HFFc6 (cell line): ENCODE results near the gene ANKS1A. TPM values are rescaled to one million over a fixed set of nuclear protein-coding genes. Genes with fewer than 3 reads are reported as not detected.

Source experiments
- DNase-seq: peaks from one replicate; pipeline ENCODE4 v3.0.0-alpha.2; 2018
- H3K27ac Mint-ChIP-seq: 2 replicates; pipeline ENCODE4 v1.8.0; 2020; ENCODE audit warnings: mild to moderate bottlenecking, mixed read lengths
- H3K27me3 Mint-ChIP-seq: 2 replicates; pipeline ENCODE4 v1.8.0; 2021; ENCODE audit warnings: mild to moderate bottlenecking, moderate library complexity, mixed read lengths; ENCODE audit not compliant: insufficient read depth
- H3K36me3 Mint-ChIP-seq: 2 replicates; pipeline ENCODE4 v1.8.0; 2021; ENCODE audit warnings: low read depth, mixed read lengths
- H3K4me1 Mint-ChIP-seq: 2 replicates; pipeline ENCODE4 v1.8.0; 2020; ENCODE audit warnings: low read depth, mixed read lengths
- H3K4me3 Mint-ChIP-seq: 2 replicates; pipeline ENCODE4 v1.8.0; 2020; ENCODE audit warnings: mild to moderate bottlenecking, moderate library complexity, mixed read lengths
- H3K9me3 Mint-ChIP-seq: 2 replicates; pipeline ENCODE4 v1.8.0; 2020; ENCODE audit warnings: mild to moderate bottlenecking, mixed read lengths
- total RNA-seq, 6 experiments: library from RNA; stranded (reverse); fragmentation: NEBNext Ultra II Directional; extraction: Animal tissue kit (Norgen Biotek cat#: 25700); gene quantifications; 2 replicates in 1 of 6; 3 replicates in 5 of 6; pipeline ENCODE4 v1.2.3, GENCODE V29; 2021
- TF ChIP-seq, protein P1 (sequence below): fragments of 200-600 bp; sonication (generic); IDR thresholded peaks from 2 replicates; pipeline ENCODE4 v1.5.0; 2021; ENCODE audit warnings: antibody characterized with exemption, mild to moderate bottlenecking

ANKS1A gene
- total RNA-seq, 6 experiments from 2014 or later = 11.6 to 13.5 (median 13.1) TPM

- Mint-ChIP-seq H3K27ac (peak overlapping the region; percentile 74), H3K36me3 (no peaks in the 10 kb centered on the region; the same call in 1 of the 2 replicates), H3K27me3 (no peaks in the 10 kb centered on the region; the same call in 1 of the 2 replicates), H3K4me3 (peak overlapping the region; percentile 56), H3K4me1 (peaks cover 40% of the 10 kb centered on the region), H3K9me3 (no peaks in the 10 kb centered on the region)
- DNase-seq = peak; percentile 55
- TF ChIP-seq, protein P1, sequence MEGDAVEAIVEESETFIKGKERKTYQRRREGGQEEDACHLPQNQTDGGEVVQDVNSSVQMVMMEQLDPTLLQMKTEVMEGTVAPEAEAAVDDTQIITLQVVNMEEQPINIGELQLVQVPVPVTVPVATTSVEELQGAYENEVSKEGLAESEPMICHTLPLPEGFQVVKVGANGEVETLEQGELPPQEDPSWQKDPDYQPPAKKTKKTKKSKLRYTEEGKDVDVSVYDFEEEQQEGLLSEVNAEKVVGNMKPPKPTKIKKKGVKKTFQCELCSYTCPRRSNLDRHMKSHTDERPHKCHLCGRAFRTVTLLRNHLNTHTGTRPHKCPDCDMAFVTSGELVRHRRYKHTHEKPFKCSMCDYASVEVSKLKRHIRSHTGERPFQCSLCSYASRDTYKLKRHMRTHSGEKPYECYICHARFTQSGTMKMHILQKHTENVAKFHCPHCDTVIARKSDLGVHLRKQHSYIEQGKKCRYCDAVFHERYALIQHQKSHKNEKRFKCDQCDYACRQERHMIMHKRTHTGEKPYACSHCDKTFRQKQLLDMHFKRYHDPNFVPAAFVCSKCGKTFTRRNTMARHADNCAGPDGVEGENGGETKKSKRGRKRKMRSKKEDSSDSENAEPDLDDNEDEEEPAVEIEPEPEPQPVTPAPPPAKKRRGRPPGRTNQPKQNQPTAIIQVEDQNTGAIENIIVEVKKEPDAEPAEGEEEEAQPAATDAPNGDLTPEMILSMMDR = no peak
Observed at GRCh38 chr6:34970488-34970887, 81.4 kb downstream of the ANKS1A start.

GRCh38 chr6:34970957-34971356, 81.9 kb downstream of the ANKS1A start:
- H3K4me1 Mint-ChIP-seq = peaks cover 40% of the 10 kb centered on the region
- no peaks in the 10 kb centered on the region; the same call in 1 of the 2 replicates for H3K36me3 Mint-ChIP-seq
- peak overlapping the region; percentile 74 for H3K27ac Mint-ChIP-seq
- peak overlapping the region; percentile 56 for H3K4me3 Mint-ChIP-seq
- TF ChIP-seq, protein P1 = no peak
- no peaks in the 10 kb centered on the region for H3K9me3 Mint-ChIP-seq
- H3K27me3 Mint-ChIP-seq = no peaks in the 10 kb centered on the region; the same call in 1 of the 2 replicates
- DNase-seq = peak; percentile 72

DNA sequence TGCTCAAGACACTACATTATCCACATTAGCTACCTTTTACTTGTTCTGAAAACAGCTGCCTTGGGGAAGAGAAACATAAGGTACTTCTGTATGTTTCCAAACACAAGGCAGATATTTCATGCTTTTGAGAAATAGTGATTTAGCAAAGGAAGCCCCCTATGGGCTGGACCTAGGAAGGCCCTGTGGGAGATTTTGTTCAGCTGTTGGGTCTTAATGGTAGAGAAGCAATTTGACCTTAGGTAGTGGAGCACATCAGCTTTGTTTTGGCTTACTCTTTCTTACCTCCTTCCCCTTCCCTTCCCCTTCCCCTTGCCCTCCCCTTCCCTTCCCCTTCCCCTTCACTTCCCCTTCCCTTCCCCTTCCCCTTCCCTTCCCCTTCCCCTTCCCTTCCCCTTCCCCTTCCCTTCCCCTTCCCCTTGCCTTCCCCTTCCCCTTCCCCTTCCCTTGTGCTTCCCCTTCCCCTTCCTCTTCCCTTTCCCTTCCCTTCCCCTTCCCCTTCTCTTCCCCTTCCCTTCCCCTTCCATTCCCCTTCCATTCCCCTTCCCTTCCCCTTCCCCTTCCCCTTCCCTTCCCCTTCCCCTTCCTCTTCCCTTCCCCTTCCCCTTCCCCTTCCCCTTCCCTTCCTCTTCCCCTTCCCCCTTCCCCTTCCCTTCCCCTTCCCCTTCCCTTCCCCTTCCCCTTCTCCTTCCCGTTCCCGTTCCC, 84.6 kb downstream of the ANKS1A start:
- no peak for DNase-seq
- TF ChIP-seq, protein P1 = peak; percentile 39
- Mint-ChIP-seq H3K27ac (no peak overlapping the region), H3K4me1 (peaks cover 48% of the 10 kb centered on the region), H3K9me3 (no peaks in the 10 kb centered on the region), H3K4me3 (no peak overlapping the region), H3K36me3 (no peaks in the 10 kb centered on the region; the same call in none of the 2 replicates), H3K27me3 (no peaks in the 10 kb centered on the region; the same call in 1 of the 2 replicates)

DNA sequence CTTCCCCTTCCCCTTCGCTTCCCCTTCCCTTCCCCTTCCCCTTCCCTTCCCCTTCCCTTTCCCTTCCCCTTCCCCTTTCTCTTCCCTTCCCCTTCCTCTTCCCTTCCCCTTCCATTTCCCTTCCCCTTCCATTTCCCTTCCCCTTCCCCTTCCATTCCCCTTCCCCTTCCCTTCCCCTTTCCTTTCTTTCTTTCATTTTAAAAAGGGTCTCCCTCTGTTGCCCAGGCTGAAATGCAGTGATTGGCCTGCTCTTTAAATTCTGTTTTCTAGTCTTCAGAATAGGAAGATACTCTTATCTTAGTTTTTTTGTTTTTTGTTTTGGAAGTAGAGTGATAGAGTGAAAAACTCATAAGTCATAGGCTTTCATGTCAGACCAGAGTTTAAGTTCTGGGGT, 85.2 kb downstream of the ANKS1A start:
- Mint-ChIP-seq H3K4me1 (peaks cover 47% of the 10 kb centered on the region), H3K27ac (no peak overlapping the region), H3K36me3 (no peaks in the 10 kb centered on the region; the same call in none of the 2 replicates), H3K27me3 (no peaks in the 10 kb centered on the region; the same call in 1 of the 2 replicates), H3K4me3 (no peak overlapping the region), H3K9me3 (no peaks in the 10 kb centered on the region)
- no peak for DNase-seq
- TF ChIP-seq, protein P1 = no peak

DNA sequence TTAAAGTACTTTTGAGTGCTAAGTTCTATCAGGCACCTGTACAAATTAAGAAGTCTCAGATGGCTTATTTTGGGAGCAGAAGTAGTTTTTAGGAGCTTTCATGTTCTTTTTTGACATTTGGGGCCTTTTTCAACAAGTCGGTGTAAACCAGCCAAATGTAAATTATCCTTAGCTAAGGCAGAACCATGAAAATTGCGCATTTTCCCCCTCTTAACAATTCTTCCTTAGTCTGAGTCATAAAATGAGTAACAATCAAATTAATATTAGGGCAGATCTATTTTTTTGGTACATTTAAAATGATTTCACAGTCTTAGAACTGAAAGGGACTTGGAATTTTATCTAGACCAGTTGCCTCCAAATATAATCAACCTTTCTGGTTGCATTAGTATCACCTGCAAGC, 87.2 kb downstream of the ANKS1A start:
- no peak for DNase-seq
- Mint-ChIP-seq H3K36me3 (no peaks in the 10 kb centered on the region; the same call in none of the 2 replicates), H3K27ac (no peak overlapping the region), H3K27me3 (no peaks in the 10 kb centered on the region), H3K4me3 (no peak overlapping the region), H3K9me3 (no peaks in the 10 kb centered on the region), H3K4me1 (peaks cover 34% of the 10 kb centered on the region)
- TF ChIP-seq, protein P1 = no peak
